ENCODE results near the gene ANHX.

ANHX gene

DNA sequence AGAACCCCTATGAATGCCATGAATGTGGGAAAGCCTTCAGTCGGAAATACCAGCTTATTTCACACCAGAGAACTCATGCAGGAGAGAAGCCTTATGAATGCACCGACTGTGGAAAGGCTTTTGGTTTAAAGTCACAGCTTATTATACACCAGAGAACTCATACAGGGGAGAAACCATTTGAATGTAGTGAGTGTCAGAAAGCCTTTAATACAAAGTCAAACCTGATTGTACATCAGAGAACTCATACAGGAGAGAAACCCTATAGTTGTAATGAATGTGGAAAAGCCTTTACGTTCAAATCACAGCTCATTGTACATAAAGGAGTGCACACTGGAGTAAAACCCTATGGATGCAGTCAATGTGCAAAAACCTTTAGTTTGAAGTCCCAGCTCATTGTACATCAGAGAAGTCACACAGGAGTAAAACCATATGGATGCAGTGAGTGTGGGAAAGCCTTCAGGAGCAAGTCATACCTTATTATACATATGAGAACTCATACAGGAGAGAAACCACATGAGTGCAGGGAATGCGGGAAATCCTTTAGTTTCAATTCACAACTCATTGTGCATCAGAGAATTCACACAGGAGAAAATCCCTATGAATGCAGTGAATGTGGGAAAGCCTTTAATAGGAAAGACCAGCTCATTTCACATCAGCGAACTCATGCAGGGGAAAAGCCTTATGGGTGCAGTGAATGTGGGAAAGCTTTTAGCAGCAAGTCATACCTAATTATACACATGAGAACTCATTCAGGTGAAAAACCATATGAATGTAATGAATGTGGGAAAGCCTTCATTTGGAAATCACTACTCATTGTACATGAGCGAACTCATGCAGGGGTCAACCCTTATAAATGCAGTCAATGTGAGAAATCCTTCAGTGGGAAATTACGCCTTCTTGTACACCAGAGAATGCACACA lies 32.1 kb downstream of the ANHX start:
- no peak for DNase-seq (ENCODE audit: low read depth, low spot score)

DNA sequence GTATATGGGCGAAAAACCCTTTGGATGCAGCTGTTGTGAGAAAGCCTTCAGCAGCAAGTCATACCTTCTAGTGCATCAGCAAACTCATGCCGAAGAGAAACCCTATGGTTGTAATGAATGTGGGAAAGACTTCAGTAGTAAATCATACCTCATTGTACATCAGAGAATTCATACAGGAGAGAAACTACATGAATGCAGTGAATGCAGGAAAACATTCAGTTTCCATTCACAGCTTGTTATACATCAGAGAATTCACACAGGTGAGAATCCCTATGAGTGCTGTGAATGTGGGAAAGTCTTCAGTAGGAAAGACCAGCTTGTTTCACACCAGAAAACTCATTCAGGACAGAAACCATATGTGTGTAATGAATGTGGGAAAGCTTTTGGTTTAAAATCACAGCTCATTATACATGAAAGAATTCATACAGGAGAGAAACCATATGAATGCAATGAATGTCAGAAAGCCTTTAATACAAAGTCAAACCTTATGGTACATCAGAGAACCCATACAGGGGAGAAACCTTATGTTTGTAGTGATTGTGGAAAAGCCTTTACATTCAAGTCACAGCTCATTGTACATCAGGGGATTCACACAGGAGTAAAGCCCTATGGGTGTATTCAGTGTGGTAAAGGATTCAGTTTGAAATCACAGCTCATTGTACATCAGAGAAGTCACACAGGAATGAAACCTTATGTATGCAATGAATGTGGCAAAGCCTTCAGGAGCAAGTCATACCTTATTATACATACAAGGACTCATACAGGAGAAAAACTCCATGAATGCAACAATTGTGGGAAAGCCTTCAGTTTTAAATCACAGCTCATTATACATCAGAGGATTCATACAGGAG lies 33.0 kb downstream of the ANHX start:
- no peak for DNase-seq (ENCODE audit: low read depth, low spot score)

DNA sequence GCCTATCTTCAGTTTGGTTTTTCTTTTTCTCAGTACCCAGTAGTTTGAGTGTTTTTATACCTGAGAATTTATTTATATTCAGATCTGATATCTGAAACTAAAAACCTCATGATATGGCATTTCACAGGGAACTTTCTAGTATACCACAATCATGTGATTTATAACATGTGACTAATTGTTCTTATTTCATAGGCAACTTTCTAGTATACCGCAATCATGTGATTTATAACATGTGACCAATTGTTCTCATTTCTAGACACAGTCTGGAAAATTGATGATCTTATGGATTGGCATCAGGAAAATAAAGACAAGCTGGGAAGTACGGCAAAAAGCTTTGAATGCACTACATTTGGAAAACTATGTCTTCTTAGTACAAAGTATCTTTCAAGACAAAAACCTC lies 33.8 kb downstream of the ANHX start:
- DNase-seq (ENCODE audit: low read depth, low spot score) = no peak

DNA sequence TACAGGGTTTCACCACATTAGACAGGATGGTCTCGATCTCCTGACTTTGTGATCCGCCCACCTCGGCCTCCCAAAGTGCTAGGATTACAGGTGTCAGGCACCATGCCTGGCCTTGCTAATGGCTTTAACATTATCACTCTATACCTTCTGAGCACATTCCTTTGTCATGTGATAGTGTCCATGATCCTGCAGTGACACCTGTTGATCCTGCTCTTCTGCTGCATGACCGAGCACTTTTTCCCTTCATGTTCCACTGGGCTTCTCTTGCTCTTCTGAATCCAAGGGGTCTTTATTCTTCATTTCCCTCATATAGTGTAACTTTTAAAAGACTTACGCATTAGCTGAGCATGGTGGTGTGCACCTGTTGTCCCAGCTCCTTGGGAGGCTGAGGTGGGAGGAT lies 42.8 kb downstream of the ANHX start:
- no peak for DNase-seq (ENCODE audit: low read depth, low spot score)

DNA sequence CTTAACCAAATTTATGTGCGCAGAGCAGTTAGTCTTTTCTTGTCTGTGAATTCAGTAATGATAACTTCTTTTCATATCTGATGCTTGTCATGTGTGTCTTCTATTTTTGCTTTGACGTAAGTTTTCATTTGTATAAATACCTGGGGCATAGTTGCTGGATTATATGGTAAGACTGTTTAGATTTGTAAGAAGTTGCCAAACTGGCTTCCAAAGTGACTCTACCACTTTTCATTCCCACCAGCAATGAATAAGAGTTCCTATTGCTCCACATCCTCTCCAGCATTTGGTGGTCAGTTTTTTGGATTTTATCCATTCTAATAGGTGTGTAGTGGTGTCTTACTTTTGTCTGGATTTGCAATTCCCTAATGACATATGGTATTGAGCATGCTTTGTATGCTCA lies 45.5 kb downstream of the ANHX start:
- no peak for DNase-seq (ENCODE audit: low read depth, low spot score)

DNA sequence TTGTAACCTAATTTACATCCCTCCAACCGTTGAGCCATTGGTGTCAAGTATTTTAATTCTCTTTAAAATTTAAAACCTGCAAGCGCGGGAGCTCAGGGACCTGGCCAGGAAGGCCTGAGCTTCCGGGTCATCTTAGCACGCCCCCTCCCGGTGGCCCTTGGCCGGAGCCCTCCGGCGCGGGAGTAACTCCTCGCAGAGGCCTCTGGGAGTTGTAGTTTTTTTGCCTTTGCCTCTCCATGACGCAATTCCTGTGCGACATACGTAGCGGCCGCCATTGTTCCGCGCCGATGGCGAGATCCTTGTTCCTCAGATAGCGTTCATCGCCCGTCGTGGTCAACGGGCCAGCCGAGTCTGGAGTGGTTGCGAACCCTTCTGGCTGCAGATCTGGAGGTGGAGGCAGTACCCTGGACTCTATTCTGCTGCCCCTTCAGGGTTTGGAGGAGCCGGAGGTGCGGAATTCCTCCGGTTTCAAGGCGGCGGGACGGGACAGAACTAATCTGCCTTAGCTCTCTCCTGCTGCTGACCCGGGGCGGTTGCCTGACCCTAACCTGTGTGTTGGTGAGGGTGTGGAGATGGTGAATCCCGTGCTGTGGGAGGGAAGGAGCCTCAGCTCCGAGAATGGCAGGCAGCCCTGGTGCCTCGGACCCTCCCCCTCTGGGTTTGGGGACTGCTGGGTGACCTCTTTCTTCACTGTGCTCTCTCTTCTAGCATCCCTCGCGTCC lies 54.3 kb downstream of the ANHX start, which contains the start of gene ZNF268:
Gene ZNF268 (plus strand): TSS at position 258 of the 722 bp plus-strand sequence. CDS start 503 bp downstream, outside the sequence.
- DNase-seq (ENCODE audit: low read depth, low spot score) = peak; percentile 69

DNA sequence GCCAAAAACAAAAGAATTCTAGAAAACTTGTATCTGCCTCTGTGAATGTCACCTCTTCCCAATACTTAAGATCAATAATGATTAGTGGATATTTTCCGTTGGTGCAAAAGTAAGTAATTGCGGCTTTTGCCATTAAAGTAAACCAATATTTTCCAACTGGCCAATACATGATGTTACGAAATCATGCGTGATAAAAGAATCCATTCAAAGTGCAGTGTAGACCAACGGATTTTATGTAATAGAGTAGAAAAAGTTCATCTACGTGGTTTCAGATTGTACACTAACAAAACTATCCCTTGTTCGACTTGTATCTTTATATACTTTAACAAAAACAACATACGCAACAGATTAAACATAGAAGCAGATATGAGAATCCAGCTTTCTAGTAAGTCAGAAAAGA lies 55.0 kb downstream of the ANHX start:
- DNase-seq (ENCODE audit: low read depth, low spot score) = no peak

DNA sequence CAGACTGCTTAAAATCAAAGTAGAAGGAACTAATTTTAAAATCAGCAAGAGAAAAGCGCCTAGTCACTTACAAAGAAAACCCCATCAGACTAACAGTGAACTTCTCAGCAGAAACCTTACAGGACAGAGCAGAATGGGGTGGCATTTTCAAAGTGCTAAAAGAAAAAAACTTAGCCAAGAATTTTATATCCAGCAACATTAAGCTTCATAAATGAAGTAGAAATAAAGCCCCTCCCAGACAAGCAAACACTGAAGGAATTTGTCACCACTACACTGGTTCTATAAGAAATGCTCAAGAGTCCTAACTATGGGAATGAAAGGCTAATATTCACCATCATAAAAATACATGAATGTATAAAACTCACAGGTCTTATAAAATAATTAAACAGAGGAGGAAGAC lies 60.8 kb downstream of the ANHX start:
- no peak for DNase-seq (ENCODE audit: low read depth, low spot score)

DNA sequence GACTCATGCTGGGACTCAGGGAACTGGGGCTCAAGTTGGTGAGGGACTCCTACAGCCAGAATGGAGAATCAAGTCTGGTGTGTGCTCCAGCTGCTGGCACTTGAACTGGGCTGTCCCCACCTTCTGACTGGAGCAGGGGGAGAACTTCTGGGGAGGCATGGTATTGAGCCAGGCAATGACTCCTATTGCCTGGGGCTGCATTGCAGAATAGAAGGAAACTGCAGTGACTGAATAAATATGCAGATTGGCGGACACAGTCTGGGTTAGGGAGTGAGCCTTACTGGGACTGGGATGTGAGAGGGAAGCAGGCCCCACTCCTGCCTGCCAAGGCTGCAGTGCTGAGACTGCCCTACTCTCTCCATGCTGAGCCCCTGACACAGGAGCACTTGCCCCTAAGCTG lies 63.2 kb downstream of the ANHX start:
- DNase-seq (ENCODE audit: low read depth, low spot score) = no peak
